ENCODE measurements around the gene NCF4. TPM values are rescaled to one million over a fixed set of nuclear protein-coding genes. Genes with fewer than 3 reads are reported as not detected.

NCF4 gene
- total and polyA plus RNA-seq, 4 donors: 14.1 to 113 (median 40.0) TPM

GRCh38 chr22:36833073-36833472 is 27.7 kb upstream of the NCF4 start:
- Histone ChIP-seq H3K9ac (ENCODE audit: insufficient read depth in 1 of 2, low read length in 2 of 2) (no peak overlapping the region), H3K4me3 (no peak overlapping the region), H3K27ac (ENCODE audit: low read depth in 1 of 2, low read length in 1 of 2) (no peak overlapping the region), H3K9me3 (ENCODE audit: control insufficient read depth in 4 of 4, insufficient read depth in 3 of 4, low read length in 3 of 4) (peaks cover 0 to 6% (median 0%) of the 10 kb centered on the region in 4 donors), H3K4me1 (ENCODE audit: control insufficient read depth in 5 of 5, insufficient read depth in 5 of 5, low read length in 5 of 5) (no peaks in the 10 kb centered on the region), H3K27me3 (ENCODE audit: control insufficient read depth in 3 of 3, insufficient read depth in 3 of 3, low read length in 2 of 3) (peaks cover 3 to 53% (median 6%) of the 10 kb centered on the region in 3 donors), H3K36me3 (ENCODE audit: control insufficient read depth in 4 of 4, insufficient read depth in 4 of 4, low read length in 4 of 4) (no peaks in the 10 kb centered on the region)
- DNase-seq (no peak), ATAC-seq (ENCODE audit: insufficient read depth, low FRiP score) (no peak)
- WGBS, 2 donors: 63 to 66% methylated on average over 3 of the region's 3 CpGs
- TF ChIP-seq, protein P1, sequence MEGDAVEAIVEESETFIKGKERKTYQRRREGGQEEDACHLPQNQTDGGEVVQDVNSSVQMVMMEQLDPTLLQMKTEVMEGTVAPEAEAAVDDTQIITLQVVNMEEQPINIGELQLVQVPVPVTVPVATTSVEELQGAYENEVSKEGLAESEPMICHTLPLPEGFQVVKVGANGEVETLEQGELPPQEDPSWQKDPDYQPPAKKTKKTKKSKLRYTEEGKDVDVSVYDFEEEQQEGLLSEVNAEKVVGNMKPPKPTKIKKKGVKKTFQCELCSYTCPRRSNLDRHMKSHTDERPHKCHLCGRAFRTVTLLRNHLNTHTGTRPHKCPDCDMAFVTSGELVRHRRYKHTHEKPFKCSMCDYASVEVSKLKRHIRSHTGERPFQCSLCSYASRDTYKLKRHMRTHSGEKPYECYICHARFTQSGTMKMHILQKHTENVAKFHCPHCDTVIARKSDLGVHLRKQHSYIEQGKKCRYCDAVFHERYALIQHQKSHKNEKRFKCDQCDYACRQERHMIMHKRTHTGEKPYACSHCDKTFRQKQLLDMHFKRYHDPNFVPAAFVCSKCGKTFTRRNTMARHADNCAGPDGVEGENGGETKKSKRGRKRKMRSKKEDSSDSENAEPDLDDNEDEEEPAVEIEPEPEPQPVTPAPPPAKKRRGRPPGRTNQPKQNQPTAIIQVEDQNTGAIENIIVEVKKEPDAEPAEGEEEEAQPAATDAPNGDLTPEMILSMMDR (IDR thresholded peaks at IDR 0.05; ENCODE audit: control extremely low read depth, extremely low read depth): no peak

DNA sequence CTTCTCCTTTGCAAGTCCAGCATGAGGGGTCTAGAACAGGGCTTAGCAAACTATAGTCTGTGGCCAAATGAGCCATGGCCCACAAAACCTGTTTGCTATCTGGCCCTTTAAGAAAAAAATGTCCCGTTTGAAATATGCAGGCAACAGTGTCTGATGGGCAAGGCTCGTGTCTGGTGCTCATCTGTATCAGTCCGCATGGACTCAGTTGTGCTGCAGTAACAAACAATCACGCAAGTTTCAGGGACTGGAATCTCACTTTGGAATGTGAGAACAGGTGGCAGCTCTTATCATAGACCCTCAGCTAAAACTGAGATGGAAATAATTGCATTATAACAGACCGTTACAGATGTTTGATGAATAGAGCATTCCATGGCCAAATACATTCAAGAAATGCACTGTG is 24.9 kb upstream of the NCF4 start:
- no peaks in the 10 kb centered on the region for H3K36me3 ChIP-seq (ENCODE audit: control insufficient read depth in 4 of 4, insufficient read depth in 4 of 4, low read length in 4 of 4)
- peaks cover 2 to 42% (median 3%) of the 10 kb centered on the region in 3 donors for H3K27me3 ChIP-seq (ENCODE audit: control insufficient read depth in 3 of 3, insufficient read depth in 3 of 3, low read length in 2 of 3)
- H3K27ac ChIP-seq (ENCODE audit: low read depth in 1 of 2, low read length in 1 of 2): no peak overlapping the region
- no peaks in the 10 kb centered on the region for H3K4me1 ChIP-seq (ENCODE audit: control insufficient read depth in 5 of 5, insufficient read depth in 5 of 5, low read length in 5 of 5)
- WGBS, 2 donors: 72 to 82% methylated on average over 5 of the region's 5 CpGs
- peaks cover 0 to 11% (median 0%) of the 10 kb centered on the region in 4 donors for H3K9me3 ChIP-seq (ENCODE audit: control insufficient read depth in 4 of 4, insufficient read depth in 3 of 4, low read length in 3 of 4)
- TF ChIP-seq, protein P1 (IDR thresholded peaks at IDR 0.05; ENCODE audit: control extremely low read depth, extremely low read depth): no peak
- ATAC-seq (ENCODE audit: insufficient read depth, low FRiP score): no peak
- DNase-seq: no peak
- no peak overlapping the region for H3K4me3 ChIP-seq
- H3K9ac ChIP-seq (ENCODE audit: insufficient read depth in 1 of 2, low read length in 2 of 2): no peak overlapping the region

DNA sequence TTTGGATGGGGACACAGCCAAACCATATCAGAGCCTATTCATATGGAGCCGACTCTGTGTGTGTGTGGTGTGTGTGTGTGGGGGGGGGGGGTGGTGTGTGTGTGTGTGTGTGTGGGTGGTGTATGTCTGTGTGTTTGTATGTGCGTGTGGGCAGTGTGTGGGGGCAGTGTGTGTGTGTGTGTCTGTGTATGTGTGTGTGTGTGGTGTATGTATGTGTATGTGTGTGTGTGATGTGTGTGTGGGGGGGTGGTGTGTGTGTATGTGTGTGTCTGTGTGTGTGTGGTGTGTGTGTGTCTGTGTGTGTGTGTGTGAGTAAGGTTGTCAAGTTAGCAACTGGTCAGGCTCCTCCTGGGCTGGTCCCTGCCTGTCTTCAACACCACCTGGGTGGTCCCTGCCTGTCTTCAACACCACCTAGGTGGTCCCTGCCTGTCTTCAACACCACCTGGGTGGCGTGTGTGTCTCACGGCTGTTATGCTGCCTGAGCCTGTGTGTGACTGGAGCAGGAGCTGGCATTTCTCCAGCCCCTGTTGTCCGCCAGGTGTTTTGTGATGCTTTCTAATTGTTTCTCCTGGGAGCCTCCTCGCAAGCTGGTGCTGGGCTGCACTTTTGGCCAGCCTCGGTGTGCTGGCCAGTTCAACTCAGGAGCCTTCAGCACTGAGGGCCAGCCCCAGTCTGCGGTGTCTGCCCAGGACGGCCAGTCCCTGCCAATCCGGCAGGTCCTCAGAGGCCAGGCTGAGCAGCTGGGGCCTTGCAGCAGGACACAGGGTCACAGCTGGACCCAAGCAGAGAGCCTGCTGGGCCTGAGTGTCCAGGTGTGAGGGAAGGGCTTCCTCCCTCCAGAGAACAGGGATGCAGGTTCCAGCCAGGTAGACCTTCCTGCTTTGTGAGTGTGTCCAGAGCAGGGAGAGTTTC is 22.4 kb upstream of the NCF4 start:
- no peak for ATAC-seq (ENCODE audit: insufficient read depth, low FRiP score)
- TF ChIP-seq, protein P1 (IDR thresholded peaks at IDR 0.05; ENCODE audit: control extremely low read depth, extremely low read depth): no peak
- H3K4me3 ChIP-seq: no peak overlapping the region
- WGBS, 2 donors: 82 to 86% methylated on average over 10 of the region's 10 CpGs
- no peak overlapping the region for H3K9ac ChIP-seq (ENCODE audit: insufficient read depth in 1 of 2, low read length in 2 of 2)
- H3K9me3 ChIP-seq (ENCODE audit: control insufficient read depth in 4 of 4, insufficient read depth in 3 of 4, low read length in 3 of 4): peaks cover 0 to 9% (median 0%) of the 10 kb centered on the region in 4 donors
- no peaks in the 10 kb centered on the region for H3K4me1 ChIP-seq (ENCODE audit: control insufficient read depth in 5 of 5, insufficient read depth in 5 of 5, low read length in 5 of 5)
- H3K27ac ChIP-seq (ENCODE audit: low read depth in 1 of 2, low read length in 1 of 2): no peak overlapping the region
- no peaks in the 10 kb centered on the region for H3K36me3 ChIP-seq (ENCODE audit: control insufficient read depth in 4 of 4, insufficient read depth in 4 of 4, low read length in 4 of 4)
- H3K27me3 ChIP-seq (ENCODE audit: control insufficient read depth in 3 of 3, insufficient read depth in 3 of 3, low read length in 2 of 3): peaks cover 0 to 26% (median 2%) of the 10 kb centered on the region in 3 donors
- no peak for DNase-seq
